ENCODE results near the gene SLC22A16.

Gene SLC22A16

DNA sequence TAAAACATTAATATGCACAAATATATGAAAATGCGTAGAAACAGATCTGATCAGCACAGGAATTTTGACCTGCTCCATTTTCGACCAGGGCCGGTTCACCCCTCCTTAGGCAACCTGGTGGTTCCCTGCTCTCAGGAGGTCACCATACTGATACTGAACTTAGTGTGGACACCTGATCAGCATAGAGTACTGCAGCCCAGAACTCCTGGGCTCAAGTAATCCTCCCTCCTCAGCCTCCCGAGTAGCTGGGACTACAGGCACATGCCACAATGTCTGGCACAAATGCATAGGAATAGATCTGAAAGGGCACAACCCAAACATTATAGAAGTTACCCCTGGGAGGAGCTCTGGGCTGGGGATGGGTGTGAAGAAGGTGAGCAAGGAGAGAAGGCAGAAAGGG is 36.4 kb downstream of the SLC22A16 start:
- Histone ChIP-seq H3K79me1 (replicated peaks; ENCODE audit: low read length, poor library complexity, severe bottlenecking) (no peaks in the 10 kb centered on the region), H3K23ac (ENCODE audit: low read length in 2 of 2) (no peak overlapping the region), H2AK5ac (ENCODE audit: low read length, severe bottlenecking) (no peak overlapping the region), H3K4me2 (ENCODE audit: low read length, poor library complexity, severe bottlenecking) (no peak overlapping the region), H2BK15ac (ENCODE audit: low read depth, poor library complexity, severe bottlenecking) (no peak overlapping the region), H3K4ac (ENCODE audit: low read depth in 1 of 2, low read length in 2 of 2) (no peak overlapping the region), H4K8ac (ENCODE audit: low read length) (no peak overlapping the region), H3K27me3 (ENCODE audit: control insufficient read depth in 1 of 2, insufficient read depth in 1 of 2, low read length in 2 of 2) (peaks cover 0 to 18% of the 10 kb centered on the region in 2 experiments), H4K91ac (ENCODE audit: low read length) (no peak overlapping the region), H3K36me3 (ENCODE audit: control insufficient read depth in 1 of 2, insufficient read depth in 2 of 2, low read depth in 1 of 2, low read length in 2 of 2) (no peaks in the 10 kb centered on the region), H2AFZ (ENCODE audit: low read depth, low read length) (no peak overlapping the region), H3K4me3 (ENCODE audit: insufficient read depth in 1 of 2, low read depth in 1 of 2, low read length in 2 of 2) (no peak overlapping the region), H3K27ac (ENCODE audit: low read length, poor library complexity, severe bottlenecking) (no peak overlapping the region), H2BK5ac (ENCODE audit: low read depth, low read length, poor library complexity, severe bottlenecking) (no peak overlapping the region), H2BK120ac (ENCODE audit: low read depth, low read length) (no peak overlapping the region), H3K14ac (ENCODE audit: low read length in 2 of 2) (no peak overlapping the region), H3K4me1 (ENCODE audit: control insufficient read depth, insufficient read depth, low read depth, low read length) (no peaks in the 10 kb centered on the region), H3K9me3 (ENCODE audit: control insufficient read depth, low read length) (peaks cover 24% of the 10 kb centered on the region), H3K18ac (ENCODE audit: low read depth in 1 of 2, low read length in 2 of 2) (no peak overlapping the region), H2BK12ac (ENCODE audit: low read length in 2 of 2) (no peak overlapping the region), H3K9ac (ENCODE audit: low read length) (no peak overlapping the region)
- WGBS: 92% methylated on average over 4 of the region's 4 CpGs
- no peak for DNase-seq

DNA sequence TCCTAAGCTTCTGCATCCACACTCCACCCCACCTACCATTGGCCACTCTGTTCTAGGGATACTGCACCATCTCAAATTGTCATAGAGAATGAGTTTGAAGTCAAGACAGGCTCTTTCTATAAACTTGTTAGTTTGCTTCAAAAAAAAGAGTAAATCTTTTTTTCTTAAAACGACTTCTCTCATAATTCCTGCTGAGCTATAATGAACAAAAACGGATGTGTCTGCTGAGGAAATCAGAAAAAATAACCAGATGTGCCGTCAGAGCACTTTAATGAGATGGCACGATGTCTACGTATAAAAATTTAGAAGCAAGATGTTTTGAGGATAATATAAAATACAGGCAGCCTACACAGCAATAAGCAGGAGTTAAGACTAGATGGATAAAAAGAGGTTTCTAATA is 37.1 kb downstream of the SLC22A16 start:
- no peak overlapping the region for H4K91ac ChIP-seq (ENCODE audit: low read length)
- no peak overlapping the region for H2AFZ ChIP-seq (ENCODE audit: low read depth, low read length)
- H2BK15ac ChIP-seq (ENCODE audit: low read depth, poor library complexity, severe bottlenecking): no peak overlapping the region
- H3K4ac ChIP-seq (ENCODE audit: low read depth in 1 of 2, low read length in 2 of 2): no peak overlapping the region
- no peak overlapping the region for H2BK5ac ChIP-seq (ENCODE audit: low read depth, low read length, poor library complexity, severe bottlenecking)
- H2BK12ac ChIP-seq (ENCODE audit: low read length in 2 of 2): no peak overlapping the region
- H4K8ac ChIP-seq (ENCODE audit: low read length): no peak overlapping the region
- no peak overlapping the region for H3K18ac ChIP-seq (ENCODE audit: low read depth in 1 of 2, low read length in 2 of 2)
- H3K9me3 ChIP-seq (ENCODE audit: control insufficient read depth, low read length): peaks cover 24% of the 10 kb centered on the region
- H3K4me3 ChIP-seq (ENCODE audit: insufficient read depth in 1 of 2, low read depth in 1 of 2, low read length in 2 of 2): no peak overlapping the region
- DNase-seq: no peak
- H3K27ac ChIP-seq (ENCODE audit: low read length, poor library complexity, severe bottlenecking): no peak overlapping the region
- H3K4me2 ChIP-seq (ENCODE audit: low read length, poor library complexity, severe bottlenecking): no peak overlapping the region
- H3K9ac ChIP-seq (ENCODE audit: low read length): no peak overlapping the region
- no peak overlapping the region for H3K23ac ChIP-seq (ENCODE audit: low read length in 2 of 2)
- no peak overlapping the region for H2BK120ac ChIP-seq (ENCODE audit: low read depth, low read length)
- no peaks in the 10 kb centered on the region for H3K36me3 ChIP-seq (ENCODE audit: control insufficient read depth in 1 of 2, insufficient read depth in 2 of 2, low read depth in 1 of 2, low read length in 2 of 2)
- WGBS: 74% methylated on average over 4 of the region's 5 CpGs
- H3K79me1 ChIP-seq (replicated peaks; ENCODE audit: low read length, poor library complexity, severe bottlenecking): no peaks in the 10 kb centered on the region
- no peak overlapping the region for H2AK5ac ChIP-seq (ENCODE audit: low read length, severe bottlenecking)
- H3K4me1 ChIP-seq (ENCODE audit: control insufficient read depth, insufficient read depth, low read depth, low read length): no peaks in the 10 kb centered on the region
- H3K27me3 ChIP-seq (ENCODE audit: control insufficient read depth in 1 of 2, insufficient read depth in 1 of 2, low read length in 2 of 2): peaks cover 0 to 18% of the 10 kb centered on the region in 2 experiments
- H3K14ac ChIP-seq (ENCODE audit: low read length in 2 of 2): no peak overlapping the region

DNA sequence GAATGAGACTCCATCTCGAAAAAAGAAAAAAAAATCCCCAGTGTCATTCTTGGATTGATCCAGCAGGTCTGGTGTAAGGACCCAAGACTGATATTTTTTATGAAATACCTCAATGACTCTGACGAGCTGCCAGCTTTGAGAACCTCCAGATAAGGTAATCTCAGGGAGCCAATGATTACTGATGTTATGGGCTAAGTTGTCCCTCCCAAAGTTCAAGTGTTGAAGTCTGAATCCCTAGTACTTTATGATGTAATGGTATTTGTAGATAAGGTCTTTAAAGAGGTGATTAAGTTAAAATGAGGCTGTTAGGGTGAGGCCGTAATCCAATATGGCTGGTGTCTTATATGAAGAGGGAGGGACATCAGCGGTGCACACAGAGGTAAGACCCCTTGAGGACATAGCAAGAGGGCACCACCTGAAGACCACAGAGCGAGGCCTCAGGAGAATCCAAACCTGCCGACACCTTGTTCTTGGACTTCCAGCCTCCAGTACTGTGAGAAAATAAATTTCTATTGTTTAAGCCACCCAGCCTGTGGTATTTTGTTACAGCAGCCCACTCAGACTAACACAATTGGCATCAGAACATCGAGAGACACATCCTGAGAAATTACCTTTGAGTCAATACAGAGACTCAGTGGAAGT is 41.3 kb downstream of the SLC22A16 start:
- no peak overlapping the region for H3K23ac ChIP-seq (ENCODE audit: low read length in 2 of 2)
- H2BK12ac ChIP-seq (ENCODE audit: low read length in 2 of 2): no peak overlapping the region
- no peak overlapping the region for H4K91ac ChIP-seq (ENCODE audit: low read length)
- H3K9me3 ChIP-seq (ENCODE audit: control insufficient read depth, low read length): peaks cover 20% of the 10 kb centered on the region
- H3K79me1 ChIP-seq (replicated peaks; ENCODE audit: low read length, poor library complexity, severe bottlenecking): no peaks in the 10 kb centered on the region
- H3K9ac ChIP-seq (ENCODE audit: low read length): no peak overlapping the region
- peaks cover 1 to 26% of the 10 kb centered on the region in 2 experiments for H3K27me3 ChIP-seq (ENCODE audit: control insufficient read depth in 1 of 2, insufficient read depth in 1 of 2, low read length in 2 of 2)
- no peak for DNase-seq
- no peak overlapping the region for H3K4me2 ChIP-seq (ENCODE audit: low read length, poor library complexity, severe bottlenecking)
- H2BK5ac ChIP-seq (ENCODE audit: low read depth, low read length, poor library complexity, severe bottlenecking): no peak overlapping the region
- no peak overlapping the region for H2AK5ac ChIP-seq (ENCODE audit: low read length, severe bottlenecking)
- no peak overlapping the region for H2BK15ac ChIP-seq (ENCODE audit: low read depth, poor library complexity, severe bottlenecking)
- 89% methylated on average over 6 of the region's 7 CpGs for WGBS
- H3K14ac ChIP-seq (ENCODE audit: low read length in 2 of 2): no peak overlapping the region
- H3K4me1 ChIP-seq (ENCODE audit: control insufficient read depth, insufficient read depth, low read depth, low read length): no peaks in the 10 kb centered on the region
- no peak overlapping the region for H2BK120ac ChIP-seq (ENCODE audit: low read depth, low read length)
- H3K36me3 ChIP-seq (ENCODE audit: control insufficient read depth in 1 of 2, insufficient read depth in 2 of 2, low read depth in 1 of 2, low read length in 2 of 2): no peaks in the 10 kb centered on the region
- no peak overlapping the region for H2AFZ ChIP-seq (ENCODE audit: low read depth, low read length)
- no peak overlapping the region for H3K18ac ChIP-seq (ENCODE audit: low read depth in 1 of 2, low read length in 2 of 2)
- H3K27ac ChIP-seq (ENCODE audit: low read length, poor library complexity, severe bottlenecking): no peak overlapping the region
- no peak overlapping the region for H3K4me3 ChIP-seq (ENCODE audit: insufficient read depth in 1 of 2, low read depth in 1 of 2, low read length in 2 of 2)
- no peak overlapping the region for H3K4ac ChIP-seq (ENCODE audit: low read depth in 1 of 2, low read length in 2 of 2)
- H4K8ac ChIP-seq (ENCODE audit: low read length): no peak overlapping the region

GRCh38 chr6:110432285-110432900 is 44.0 kb downstream of the SLC22A16 start:
- no peak overlapping the region for H3K18ac ChIP-seq (ENCODE audit: low read depth in 1 of 2, low read length in 2 of 2)

More at GRCh38 chr6:110432285-110432900, 44.0 kb downstream of the SLC22A16 start:
- H4K91ac ChIP-seq (ENCODE audit: low read length): no peak overlapping the region
- peaks cover 8 to 35% of the 10 kb centered on the region in 2 experiments for H3K27me3 ChIP-seq (ENCODE audit: control insufficient read depth in 1 of 2, insufficient read depth in 1 of 2, low read length in 2 of 2)
- WGBS: 95% methylated on average over 3 of the region's 3 CpGs
- no peak overlapping the region for H3K14ac ChIP-seq (ENCODE audit: low read length in 2 of 2)
- H3K4me2 ChIP-seq (ENCODE audit: low read length, poor library complexity, severe bottlenecking): no peak overlapping the region
- H3K23ac ChIP-seq (ENCODE audit: low read length in 2 of 2): no peak overlapping the region
- no peak overlapping the region for H2BK120ac ChIP-seq (ENCODE audit: low read depth, low read length)
- H3K79me1 ChIP-seq (replicated peaks; ENCODE audit: low read length, poor library complexity, severe bottlenecking): no peaks in the 10 kb centered on the region
- H3K9me3 ChIP-seq (ENCODE audit: control insufficient read depth, low read length): peaks cover 5% of the 10 kb centered on the region
- no peak overlapping the region for H2AK5ac ChIP-seq (ENCODE audit: low read length, severe bottlenecking)
- no peak overlapping the region for H3K4me3 ChIP-seq (ENCODE audit: insufficient read depth in 1 of 2, low read depth in 1 of 2, low read length in 2 of 2)
- H4K8ac ChIP-seq (ENCODE audit: low read length): no peak overlapping the region
- no peaks in the 10 kb centered on the region for H3K4me1 ChIP-seq (ENCODE audit: control insufficient read depth, insufficient read depth, low read depth, low read length)
- no peak overlapping the region for H2BK12ac ChIP-seq (ENCODE audit: low read length in 2 of 2)
- H2BK15ac ChIP-seq (ENCODE audit: low read depth, poor library complexity, severe bottlenecking): no peak overlapping the region
- DNase-seq: no peak
- H2BK5ac ChIP-seq (ENCODE audit: low read depth, low read length, poor library complexity, severe bottlenecking): no peak overlapping the region
- H3K36me3 ChIP-seq (ENCODE audit: control insufficient read depth in 1 of 2, insufficient read depth in 2 of 2, low read depth in 1 of 2, low read length in 2 of 2): no peaks in the 10 kb centered on the region
- H3K9ac ChIP-seq (ENCODE audit: low read length): no peak overlapping the region
- H3K4ac ChIP-seq (ENCODE audit: low read depth in 1 of 2, low read length in 2 of 2): no peak overlapping the region
- H3K27ac ChIP-seq (ENCODE audit: low read length, poor library complexity, severe bottlenecking): no peak overlapping the region
- no peak overlapping the region for H2AFZ ChIP-seq (ENCODE audit: low read depth, low read length)

Measured in mesenchymal stem cell (in vitro differentiated cells and primary cell).